GM13977 (cell line): Measurements from ENCODE around the gene SLC31A1.

Experiments used
- DNase-seq: peaks from one replicate; pipeline ENCODE4 v3.0.0; 2012; ENCODE audit warnings: low spot score
- CTCF ChIP-seq: IDR thresholded peaks from 2 replicates; pipeline ENCODE4 v1.5.1; 2012; ENCODE audit warnings: mild to moderate bottlenecking, control low read depth; ENCODE audit not compliant: insufficient read depth; ENCODE audit errors: extremely low read depth, missing control alignments
- in situ Hi-C: fragments of 300-500 bp; cut with MboI; formaldehyde crosslinking; loops from one replicate; pipeline ENCODE4 v1.12.0; 2022; ENCODE audit warnings: low sequenced_read_pairs, low pct_unique_long_range_greater_than_20kb, mixed read lengths, inconsistent platforms; ENCODE audit not compliant: unreplicated experiment

Gene SLC31A1

GRCh38 chr9:113221003-113221799 is at the start of gene SLC31A1, which contains the start of gene FKBP15:
Gene SLC31A1 (plus strand): TSS chr9:113221544. CDS start chr9:113256149, 34,605 bp downstream.
Gene FKBP15 (minus strand): TSS chr9:113221277. CDS start chr9:113221243, 34 bp downstream.
- DNase-seq, result peak; percentile 94
- in situ Hi-C loops, result no loop called here
- TF ChIP-seq CTCF, result no peak

- DNase-seq, result no peak
- TF ChIP-seq CTCF, result no peak
- in situ Hi-C loops, result no loop called here
Measured at GRCh38 chr9:113173341-113173740, 48.0 kb upstream of the SLC31A1 start.

GRCh38 chr9:113176803-113177202 is 44.5 kb upstream of the SLC31A1 start:
- no peak for TF ChIP-seq CTCF
- no peak for DNase-seq
- in situ Hi-C loops, result no loop called here

DNA sequence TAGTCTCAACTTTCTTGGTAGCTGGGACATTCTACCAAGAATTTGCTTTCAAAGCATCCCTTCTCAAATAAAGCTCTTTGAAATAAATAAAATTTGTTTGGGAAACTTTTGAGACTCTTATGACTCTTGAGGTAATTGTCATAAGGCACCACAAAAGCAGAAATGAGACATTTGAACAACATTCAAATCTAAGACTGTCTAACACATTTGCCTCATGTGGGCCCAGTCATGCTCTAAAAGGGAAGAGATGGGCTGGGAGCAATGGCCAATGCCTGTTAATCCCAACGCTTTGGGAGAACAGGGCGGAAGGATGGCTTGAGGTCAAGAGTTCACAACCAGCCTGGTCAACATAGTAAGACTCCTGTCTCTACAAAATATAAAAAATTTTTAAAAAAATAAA is 44.1 kb upstream of the SLC31A1 start:
- in situ Hi-C loops, result no loop called here
- DNase-seq, result no peak
- no peak for TF ChIP-seq CTCF

GRCh38 chr9:113178087-113178486 is 43.3 kb upstream of the SLC31A1 start:
- in situ Hi-C loops, result no loop called here
- TF ChIP-seq CTCF, result no peak
- no peak for DNase-seq

DNA sequence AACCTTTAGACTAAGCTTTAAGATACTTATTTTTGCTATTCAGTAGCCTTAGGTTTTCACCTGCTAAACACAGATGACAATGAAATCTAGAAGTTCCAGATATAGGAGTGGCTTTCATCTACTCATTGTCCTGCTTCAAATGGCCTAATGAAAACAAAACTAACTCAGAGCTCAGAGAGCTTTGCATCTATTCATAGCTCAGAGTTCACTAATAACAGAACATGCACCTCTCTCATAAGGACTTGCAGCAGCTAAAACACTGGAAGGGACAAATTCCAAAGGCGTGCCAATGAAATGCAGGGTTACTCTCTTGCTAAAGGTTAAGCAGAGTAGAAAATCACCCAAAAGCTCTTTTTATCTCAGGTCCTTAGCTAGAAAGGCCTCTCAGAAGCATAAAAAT is 41.5 kb upstream of the SLC31A1 start:
- TF ChIP-seq CTCF, result no peak

More for the DNA sequence above, 41.5 kb upstream of the SLC31A1 start:
- peak; percentile 21 for DNase-seq
- in situ Hi-C loops, result no loop called here
